Neutrophil (primary cell): ENCODE data around the gene ANKRD6.

Source experiments
- H3K27ac ChIP-seq: fragments of 200-600 bp; sonication (generic); 2 replicates; pipeline ENCODE4 v1.5.1; 2016; ENCODE audit warnings: mild to moderate bottlenecking, moderate library complexity
- H3K27me3 ChIP-seq: fragments of 200-600 bp; sonication (generic); 2 replicates; pipeline ENCODE4 v1.6.0; 2016; ENCODE audit warnings: mild to moderate bottlenecking
- H3K36me3 ChIP-seq: fragments of 200-600 bp; sonication (generic); 2 replicates; pipeline ENCODE4 v1.5.1; 2017
- H3K4me1 ChIP-seq, 2 experiments: fragments of 200-600 bp in 1 of 2; sonication (generic) in 1 of 2; 1 replicate in 1 of 2; 2 replicates in 1 of 2; pipeline versions ENCODE4 v1.5.1 to v1.6.1; 2013 to 2016; ENCODE audit warnings: low read depth in 1 of 2, low read length in 1 of 2, mild to moderate bottlenecking in 1 of 2, moderate library complexity in 1 of 2; ENCODE audit not compliant: control insufficient read depth in 1 of 2, insufficient read depth in 1 of 2
- H3K4me3 ChIP-seq, 2 experiments: fragments of 200-600 bp in 1 of 2; sonication (generic) in 1 of 2; 1 replicate in 1 of 2; 2 replicates in 1 of 2; pipeline ENCODE4 v1.5.1; 2013 to 2016; ENCODE audit warnings: low read depth in 1 of 2, low read length in 1 of 2, mild to moderate bottlenecking in 1 of 2, moderate library complexity in 1 of 2
- H3K9me3 ChIP-seq: fragments of 200-600 bp; sonication (generic); 2 replicates; pipeline ENCODE4 v1.5.1; 2016
- TF ChIP-seq, protein P1 (sequence below): fragments of 200-600 bp; sonication (generic); IDR thresholded peaks from 2 replicates; pipeline ENCODE4 v1.5.1; 2016; ENCODE audit warnings: antibody characterized with exemption

Gene ANKRD6

GRCh38 chr6:89443658-89444057 is 10.7 kb downstream of the ANKRD6 start:
- H3K4me3 ChIP-seq = no peak overlapping the region
- no peaks in the 10 kb centered on the region for H3K4me1 ChIP-seq
- H3K9me3 ChIP-seq = no peaks in the 10 kb centered on the region
- H3K27ac ChIP-seq = no peak overlapping the region
- TF ChIP-seq, protein P1, sequence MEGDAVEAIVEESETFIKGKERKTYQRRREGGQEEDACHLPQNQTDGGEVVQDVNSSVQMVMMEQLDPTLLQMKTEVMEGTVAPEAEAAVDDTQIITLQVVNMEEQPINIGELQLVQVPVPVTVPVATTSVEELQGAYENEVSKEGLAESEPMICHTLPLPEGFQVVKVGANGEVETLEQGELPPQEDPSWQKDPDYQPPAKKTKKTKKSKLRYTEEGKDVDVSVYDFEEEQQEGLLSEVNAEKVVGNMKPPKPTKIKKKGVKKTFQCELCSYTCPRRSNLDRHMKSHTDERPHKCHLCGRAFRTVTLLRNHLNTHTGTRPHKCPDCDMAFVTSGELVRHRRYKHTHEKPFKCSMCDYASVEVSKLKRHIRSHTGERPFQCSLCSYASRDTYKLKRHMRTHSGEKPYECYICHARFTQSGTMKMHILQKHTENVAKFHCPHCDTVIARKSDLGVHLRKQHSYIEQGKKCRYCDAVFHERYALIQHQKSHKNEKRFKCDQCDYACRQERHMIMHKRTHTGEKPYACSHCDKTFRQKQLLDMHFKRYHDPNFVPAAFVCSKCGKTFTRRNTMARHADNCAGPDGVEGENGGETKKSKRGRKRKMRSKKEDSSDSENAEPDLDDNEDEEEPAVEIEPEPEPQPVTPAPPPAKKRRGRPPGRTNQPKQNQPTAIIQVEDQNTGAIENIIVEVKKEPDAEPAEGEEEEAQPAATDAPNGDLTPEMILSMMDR = no peak
- no peaks in the 10 kb centered on the region for H3K27me3 ChIP-seq
- no peaks in the 10 kb centered on the region for H3K36me3 ChIP-seq

DNA sequence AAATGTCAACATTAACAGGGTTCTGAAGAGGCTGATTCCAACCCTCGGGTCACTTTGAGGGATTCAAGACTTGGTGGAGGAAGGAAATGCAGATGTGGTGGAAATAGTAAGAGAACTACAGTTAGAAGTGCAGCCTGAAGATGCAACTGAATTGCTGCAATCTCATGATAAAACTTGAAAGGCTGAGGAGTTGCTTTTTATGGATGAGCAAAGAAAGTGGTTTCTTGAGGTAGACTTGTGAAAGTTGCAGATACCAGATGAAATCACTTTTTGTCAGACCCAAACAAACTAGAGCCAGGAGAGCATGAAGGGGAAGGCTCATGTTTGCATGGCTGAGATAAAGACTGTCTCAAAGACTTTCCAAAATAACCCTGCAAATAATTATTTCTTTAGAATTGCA is 16.2 kb downstream of the ANKRD6 start:
- TF ChIP-seq, protein P1 = no peak
- no peaks in the 10 kb centered on the region for H3K27me3 ChIP-seq
- no peak overlapping the region for H3K4me3 ChIP-seq
- no peaks in the 10 kb centered on the region for H3K36me3 ChIP-seq
- H3K9me3 ChIP-seq = no peaks in the 10 kb centered on the region
- no peaks in the 10 kb centered on the region for H3K4me1 ChIP-seq
- no peak overlapping the region for H3K27ac ChIP-seq

GRCh38 chr6:89452281-89452680 is 19.3 kb downstream of the ANKRD6 start:
- Histone ChIP-seq H3K36me3 (no peaks in the 10 kb centered on the region), H3K4me3 (no peak overlapping the region), H3K27me3 (no peaks in the 10 kb centered on the region), H3K27ac (no peak overlapping the region), H3K9me3 (no peaks in the 10 kb centered on the region), H3K4me1 (no peaks in the 10 kb centered on the region)
- TF ChIP-seq, protein P1 = no peak

- H3K27me3 ChIP-seq = no peaks in the 10 kb centered on the region
- TF ChIP-seq, protein P1 = no peak
- no peak overlapping the region for H3K27ac ChIP-seq
- no peaks in the 10 kb centered on the region for H3K9me3 ChIP-seq
- H3K4me1 ChIP-seq = no peaks in the 10 kb centered on the region
- no peak overlapping the region for H3K4me3 ChIP-seq
- H3K36me3 ChIP-seq = no peaks in the 10 kb centered on the region
These were observed 21.3 kb downstream of the ANKRD6 start for GRCh38 chr6:89454300-89454699.

DNA sequence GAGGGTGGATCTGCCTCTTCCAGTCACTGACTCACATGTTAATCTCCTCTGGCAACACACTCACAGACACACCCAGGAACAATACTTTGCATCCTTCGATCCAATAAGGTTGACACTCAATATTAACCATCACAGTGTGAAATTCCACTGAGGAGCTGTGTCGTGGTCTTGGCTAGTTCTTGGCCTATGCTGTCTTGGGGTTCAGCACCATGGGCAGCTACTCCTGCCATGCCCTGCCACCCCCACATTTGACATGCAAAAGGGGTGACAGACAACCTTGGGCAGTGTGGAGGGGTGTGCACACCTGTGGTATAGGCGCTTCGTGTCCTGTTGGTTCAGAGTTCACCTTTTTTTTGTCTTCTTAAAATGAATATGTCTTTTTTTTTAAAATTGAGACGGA is 25.8 kb downstream of the ANKRD6 start:
- no peaks in the 10 kb centered on the region for H3K4me1 ChIP-seq
- no peak overlapping the region for H3K4me3 ChIP-seq
- no peaks in the 10 kb centered on the region for H3K27me3 ChIP-seq
- TF ChIP-seq, protein P1 = no peak
- H3K9me3 ChIP-seq = no peaks in the 10 kb centered on the region
- H3K27ac ChIP-seq = no peak overlapping the region
- H3K36me3 ChIP-seq = no peaks in the 10 kb centered on the region

DNA sequence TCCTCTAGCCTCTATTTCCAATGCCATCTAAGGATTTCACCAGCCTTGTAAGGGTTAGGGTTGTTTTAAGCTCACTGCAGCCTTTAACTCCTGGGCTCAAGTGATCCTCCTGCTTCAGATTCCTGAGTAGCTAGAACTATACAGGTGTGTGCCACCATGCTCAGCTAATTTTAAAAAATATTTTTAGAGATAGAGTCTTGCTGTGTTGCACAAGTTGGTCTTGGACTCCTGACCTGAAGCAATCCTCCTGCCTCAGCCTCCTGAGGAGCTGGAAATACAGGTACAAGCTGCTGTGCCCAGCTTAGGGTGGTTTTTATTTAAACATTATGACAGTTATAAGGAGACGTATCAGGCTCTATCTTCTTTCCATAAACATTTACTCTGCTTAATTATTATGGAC is 26.5 kb downstream of the ANKRD6 start:
- Histone ChIP-seq H3K4me3 (no peak overlapping the region), H3K4me1 (no peaks in the 10 kb centered on the region), H3K27ac (no peak overlapping the region), H3K9me3 (no peaks in the 10 kb centered on the region), H3K36me3 (no peaks in the 10 kb centered on the region), H3K27me3 (no peaks in the 10 kb centered on the region)
- TF ChIP-seq, protein P1 = no peak
